Muscle layer of colon (tissue), 2 donors: ENCODE data around the gene TSPAN9.

Source experiments
- H3K27ac ChIP-seq: one replicate; pipeline ENCODE4 v1.7.0; 2013; ENCODE audit warnings: low read depth, mild to moderate bottlenecking, low read length, moderate library complexity
- H3K27me3 ChIP-seq, 2 donors: one replicate each; pipeline ENCODE4 v1.7.0; 2013; ENCODE audit warnings: low read length in 2 of 2, mild to moderate bottlenecking in 2 of 2; ENCODE audit not compliant: insufficient read depth in 2 of 2, control insufficient read depth in 1 of 2
- H3K36me3 ChIP-seq: one replicate; pipeline ENCODE4 v1.7.0; 2013; ENCODE audit warnings: mild to moderate bottlenecking, low read length; ENCODE audit not compliant: insufficient read depth
- H3K4me1 ChIP-seq: one replicate; pipeline ENCODE4 v1.7.0; 2013; ENCODE audit warnings: mild to moderate bottlenecking, low read length; ENCODE audit not compliant: insufficient read depth
- H3K4me3 ChIP-seq, 2 donors: one replicate each; pipeline ENCODE4 v1.7.0; 2013; ENCODE audit warnings: low read length in 2 of 2, low read depth in 1 of 2, mild to moderate bottlenecking in 1 of 2, moderate library complexity in 1 of 2
- H3K9ac ChIP-seq: one replicate; pipeline ENCODE4 v1.7.0; 2013; ENCODE audit warnings: low read length
- H3K9me3 ChIP-seq: one replicate; pipeline ENCODE4 v1.7.0; 2013; ENCODE audit warnings: mild to moderate bottlenecking, low read length
- donor health status: abdominal sarcoma.
- donor health status: Adenocarcinoma of cecum.

The TSPAN9 gene

DNA sequence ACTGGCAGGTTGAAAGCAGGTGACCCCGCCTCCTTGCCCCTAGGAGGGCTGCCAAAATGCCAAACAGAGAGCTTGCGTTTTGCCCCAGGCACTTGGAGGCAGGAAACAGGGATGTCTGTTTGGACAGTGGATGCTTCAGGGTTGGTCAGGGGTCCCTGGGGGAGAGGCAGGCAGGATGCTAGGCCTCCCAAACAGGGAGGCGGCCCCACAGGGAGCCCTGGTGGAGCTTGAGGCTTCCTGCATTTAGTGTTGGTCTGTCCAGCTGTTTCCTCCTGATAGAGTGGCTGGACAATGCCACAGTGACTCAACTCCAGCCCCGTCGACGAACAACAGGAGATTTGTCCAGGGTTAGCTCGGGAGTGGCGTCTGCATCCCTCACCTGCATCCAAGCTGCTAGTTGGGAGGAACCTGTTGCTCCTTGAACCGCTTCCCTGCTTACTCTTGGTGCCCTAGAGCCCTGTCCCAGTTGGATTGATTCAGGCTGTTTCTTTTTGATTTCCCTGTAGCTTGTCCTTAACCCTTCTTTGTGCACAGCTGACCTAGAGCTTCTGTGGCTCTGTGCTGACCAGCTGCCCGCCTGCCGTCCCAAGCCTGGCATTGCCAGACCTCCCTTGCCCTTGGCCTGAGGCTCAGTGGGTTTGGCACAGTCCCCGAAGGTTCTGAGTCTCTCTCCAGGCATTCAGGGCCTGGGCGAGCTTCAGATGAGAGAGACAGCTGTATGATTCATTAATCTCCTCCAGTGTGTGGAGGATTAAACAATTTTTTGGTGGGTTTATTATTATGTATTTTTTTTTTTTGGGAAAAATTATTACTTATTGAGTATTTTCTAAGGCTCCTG lies 45.9 kb downstream of the TSPAN9 start:
- Histone ChIP-seq H3K4me1 (peaks cover 14% of the 10 kb centered on the region), H3K9ac (no peak overlapping the region), H3K27ac (no peak overlapping the region), H3K9me3 (no peaks in the 10 kb centered on the region), H3K36me3 (no peaks in the 10 kb centered on the region), H3K4me3 (no peak overlapping the region), H3K27me3 (no peaks in the 10 kb centered on the region)

DNA sequence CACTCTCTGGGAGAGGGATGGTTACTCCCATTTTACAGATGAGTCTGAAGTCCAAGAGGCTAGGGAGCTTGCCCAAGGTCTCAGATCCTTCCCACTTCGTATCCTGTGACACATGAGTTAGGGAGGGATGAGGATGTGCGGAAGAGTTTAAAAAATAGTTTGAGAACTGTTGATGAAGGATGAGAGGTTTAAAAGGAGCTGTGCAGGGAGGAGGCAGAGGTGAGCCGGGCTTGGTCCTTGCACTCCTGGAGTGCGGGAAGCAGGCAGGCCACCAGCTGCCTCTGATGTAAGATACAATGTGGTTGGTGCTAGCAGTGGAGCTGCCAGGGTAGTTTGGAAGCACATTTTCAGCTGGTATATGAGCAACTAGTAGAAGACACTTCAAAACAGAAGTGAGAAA lies 46.5 kb downstream of the TSPAN9 start:
- Histone ChIP-seq H3K9me3 (no peaks in the 10 kb centered on the region), H3K27me3 (no peaks in the 10 kb centered on the region), H3K4me3 (no peak overlapping the region), H3K4me1 (peaks cover 13% of the 10 kb centered on the region), H3K9ac (no peak overlapping the region), H3K36me3 (no peaks in the 10 kb centered on the region), H3K27ac (no peak overlapping the region)

DNA sequence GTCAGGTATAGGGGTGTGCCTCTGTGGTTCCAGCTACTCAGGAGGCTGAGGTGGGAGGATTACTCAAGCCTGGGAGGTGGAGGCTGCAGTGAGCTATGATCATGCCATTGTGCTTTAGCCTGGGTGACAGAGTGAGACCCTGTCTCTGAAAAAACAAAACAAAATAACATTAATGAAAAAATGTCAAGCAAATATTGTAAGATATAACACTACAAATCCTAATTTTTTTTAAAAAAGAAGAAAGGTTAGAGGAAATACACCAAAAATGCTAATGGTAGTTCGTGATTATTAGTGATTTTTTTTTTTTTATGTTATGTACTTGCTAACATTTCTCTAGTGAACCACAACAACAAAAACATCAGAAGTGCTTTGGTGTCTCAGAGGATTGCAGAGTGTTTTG lies 47.7 kb downstream of the TSPAN9 start:
- peaks cover under 1% of the 10 kb centered on the region for H3K4me1 ChIP-seq
- H3K9ac ChIP-seq, result no peak overlapping the region
- no peaks in the 10 kb centered on the region for H3K36me3 ChIP-seq
- H3K9me3 ChIP-seq, result no peaks in the 10 kb centered on the region
- H3K27me3 ChIP-seq, result no peaks in the 10 kb centered on the region
- no peak overlapping the region for H3K27ac ChIP-seq
- no peak overlapping the region for H3K4me3 ChIP-seq

DNA sequence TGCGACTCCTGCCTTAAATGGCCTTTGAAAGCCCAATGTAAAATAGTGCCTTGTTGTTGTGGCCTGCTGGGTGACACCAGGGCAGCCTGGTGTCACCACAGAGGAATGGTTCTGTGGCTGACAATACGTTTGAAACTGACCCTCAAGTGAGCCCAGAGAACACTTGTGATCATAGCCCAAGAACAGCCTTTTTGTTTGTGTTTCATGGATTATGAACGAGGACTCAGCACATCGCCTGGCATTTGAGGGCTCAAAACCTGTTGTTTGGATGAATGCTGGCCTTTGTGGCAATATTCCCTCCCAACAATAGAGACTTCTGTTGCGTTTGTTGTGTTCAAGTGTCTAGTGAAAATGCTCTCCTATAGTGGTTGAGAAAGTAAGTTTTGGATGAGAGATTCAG lies 48.5 kb downstream of the TSPAN9 start:
- Histone ChIP-seq H3K9ac (no peak overlapping the region), H3K36me3 (no peaks in the 10 kb centered on the region), H3K27me3 (no peaks in the 10 kb centered on the region), H3K4me1 (no peaks in the 10 kb centered on the region), H3K27ac (no peak overlapping the region), H3K9me3 (no peaks in the 10 kb centered on the region), H3K4me3 (no peak overlapping the region)

DNA sequence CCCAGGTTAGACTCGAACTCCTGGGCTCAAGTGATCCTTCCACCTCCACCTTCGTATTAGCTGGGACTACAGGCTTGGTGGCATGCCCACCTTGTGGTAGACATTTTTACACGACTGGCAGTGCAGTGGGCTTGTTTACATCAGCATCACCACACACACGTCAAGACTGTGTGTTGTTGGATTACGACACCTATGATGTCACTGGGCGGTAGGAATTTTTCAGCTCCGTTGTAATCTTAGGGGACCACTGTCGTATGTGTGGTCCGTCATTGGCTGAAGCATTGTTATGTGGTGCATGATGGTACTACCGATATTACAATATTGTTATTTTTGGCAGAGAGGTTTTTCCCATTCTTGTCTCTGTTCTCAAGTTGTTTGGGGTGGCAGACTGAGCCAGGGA lies 50.7 kb downstream of the TSPAN9 start:
- no peaks in the 10 kb centered on the region for H3K9me3 ChIP-seq
- H3K9ac ChIP-seq, result no peak overlapping the region
- no peaks in the 10 kb centered on the region for H3K36me3 ChIP-seq
- no peaks in the 10 kb centered on the region for H3K27me3 ChIP-seq
- H3K4me1 ChIP-seq, result peaks cover 6% of the 10 kb centered on the region
- H3K27ac ChIP-seq, result no peak overlapping the region
- no peak overlapping the region for H3K4me3 ChIP-seq

DNA sequence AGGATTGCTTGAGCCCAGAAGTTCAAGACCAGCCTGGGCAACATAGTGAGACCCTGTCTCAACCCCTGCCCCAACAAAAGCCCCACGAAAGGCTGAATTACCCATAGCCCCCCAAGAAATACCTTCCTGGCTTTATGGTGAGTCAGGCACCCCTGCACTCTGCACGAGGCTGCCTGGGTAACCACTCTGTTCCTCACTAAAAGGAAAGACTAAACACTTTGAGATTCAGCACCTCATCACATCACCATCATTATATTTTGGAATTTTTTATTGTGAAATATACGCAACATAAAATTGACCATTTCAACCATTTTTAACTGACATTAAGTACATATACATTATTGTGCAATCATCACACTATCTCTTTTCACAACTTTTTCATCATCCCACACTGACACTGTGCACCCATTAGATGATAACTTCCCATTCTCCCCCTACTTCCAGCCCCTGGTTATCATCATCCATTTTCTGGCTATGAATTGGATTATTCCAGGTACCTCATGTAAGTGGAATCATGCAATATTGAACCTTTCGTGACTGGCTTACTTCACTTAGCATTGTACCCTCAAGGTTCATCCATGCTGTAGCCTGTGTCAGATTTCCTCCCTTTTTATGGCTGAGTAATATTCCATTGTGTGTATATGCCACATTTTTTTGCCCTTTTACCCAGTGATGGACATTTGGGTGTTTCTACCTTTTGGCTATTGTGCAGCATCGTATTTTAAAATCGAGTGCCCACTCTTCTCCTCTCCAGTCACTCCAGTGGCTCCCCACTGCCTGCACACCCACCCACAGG lies 51.5 kb downstream of the TSPAN9 start:
- H3K9me3 ChIP-seq, result no peaks in the 10 kb centered on the region
- no peak overlapping the region for H3K9ac ChIP-seq
- H3K27ac ChIP-seq, result no peak overlapping the region
- no peak overlapping the region for H3K4me3 ChIP-seq
- no peaks in the 10 kb centered on the region for H3K27me3 ChIP-seq
- no peaks in the 10 kb centered on the region for H3K36me3 ChIP-seq
- H3K4me1 ChIP-seq, result peaks cover 13% of the 10 kb centered on the region

DNA sequence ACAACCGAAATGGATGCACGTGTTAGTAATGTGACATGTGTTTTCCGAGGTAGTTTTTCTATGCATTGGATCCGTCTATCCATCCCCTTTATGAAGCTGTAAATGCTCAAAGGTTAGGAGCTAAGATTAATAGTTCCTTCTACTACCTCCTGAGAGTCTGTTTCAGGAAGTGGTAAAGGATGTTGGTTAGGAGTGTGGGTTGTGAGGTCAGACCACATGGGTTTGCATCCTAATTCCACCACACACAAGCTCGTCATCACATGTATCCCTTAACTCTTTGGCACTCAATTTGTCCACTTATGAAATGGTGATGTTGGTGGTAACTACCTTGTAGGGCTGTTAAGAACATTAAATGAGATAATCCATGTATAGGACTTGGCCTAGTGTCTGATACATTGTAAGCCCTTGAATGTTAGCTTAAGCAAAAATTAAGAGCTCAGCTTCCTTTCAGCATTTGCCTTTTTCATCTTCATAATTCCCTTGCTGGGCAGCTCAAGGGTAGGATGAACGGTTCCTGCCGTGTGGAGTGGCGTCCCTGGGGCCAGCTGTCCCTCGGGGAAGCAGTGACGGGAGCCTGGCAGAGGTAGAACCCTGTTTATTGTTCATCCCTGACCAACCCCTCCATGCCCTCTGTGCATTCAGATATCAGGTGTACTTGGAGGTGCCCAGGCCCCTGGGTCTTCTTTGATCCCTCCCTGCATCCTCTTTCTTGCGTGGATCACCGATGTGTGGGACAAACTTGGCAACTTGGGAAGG lies 52.3 kb downstream of the TSPAN9 start:
- H3K9me3 ChIP-seq, result no peaks in the 10 kb centered on the region
- H3K9ac ChIP-seq, result no peak overlapping the region
- H3K27ac ChIP-seq, result no peak overlapping the region
- peaks cover 13% of the 10 kb centered on the region for H3K4me1 ChIP-seq
- H3K27me3 ChIP-seq, result no peaks in the 10 kb centered on the region
- H3K36me3 ChIP-seq, result no peaks in the 10 kb centered on the region
- H3K4me3 ChIP-seq, result no peak overlapping the region

DNA sequence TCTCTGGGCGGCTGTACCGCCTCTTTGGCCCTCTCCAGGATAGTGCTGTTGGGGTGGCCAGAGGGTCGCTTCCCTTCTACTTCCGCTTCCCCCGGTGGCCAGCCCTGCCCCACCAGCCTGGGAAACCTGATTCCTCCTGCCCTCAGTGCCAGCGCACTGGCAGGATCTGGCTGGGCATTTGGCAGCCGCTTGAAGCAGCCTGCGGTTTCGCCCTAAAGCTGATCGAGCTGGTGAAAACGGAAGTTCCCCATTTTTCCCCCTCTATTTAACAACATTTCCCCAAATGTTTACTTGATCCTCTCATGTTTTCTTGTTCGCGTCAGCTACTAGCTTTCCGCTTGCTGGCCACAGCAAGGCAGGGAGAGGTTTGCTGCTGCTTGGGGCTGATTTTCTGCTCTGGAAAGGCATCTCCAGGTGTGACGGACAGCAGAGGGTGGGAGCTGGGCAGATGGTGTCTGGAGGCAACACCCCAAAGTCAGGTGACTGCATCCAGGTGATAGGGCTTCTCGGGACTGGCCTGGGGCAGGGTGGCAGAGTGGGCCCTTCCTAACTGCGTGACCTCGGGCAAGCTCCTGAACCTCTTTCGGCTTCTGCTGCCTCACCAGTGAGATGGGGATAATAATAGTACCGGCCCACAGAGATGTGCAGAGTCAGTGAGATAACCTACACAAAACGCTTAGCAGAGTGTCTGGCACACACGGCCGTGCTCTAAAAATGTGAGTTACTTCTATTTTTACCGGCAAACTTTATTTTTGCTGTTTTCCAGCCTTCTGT lies 53.1 kb downstream of the TSPAN9 start:
- Histone ChIP-seq H3K27ac (no peak overlapping the region), H3K27me3 (no peaks in the 10 kb centered on the region), H3K9ac (no peak overlapping the region), H3K4me3 (no peak overlapping the region), H3K9me3 (no peaks in the 10 kb centered on the region), H3K36me3 (no peaks in the 10 kb centered on the region), H3K4me1 (peaks cover 13% of the 10 kb centered on the region)

DNA sequence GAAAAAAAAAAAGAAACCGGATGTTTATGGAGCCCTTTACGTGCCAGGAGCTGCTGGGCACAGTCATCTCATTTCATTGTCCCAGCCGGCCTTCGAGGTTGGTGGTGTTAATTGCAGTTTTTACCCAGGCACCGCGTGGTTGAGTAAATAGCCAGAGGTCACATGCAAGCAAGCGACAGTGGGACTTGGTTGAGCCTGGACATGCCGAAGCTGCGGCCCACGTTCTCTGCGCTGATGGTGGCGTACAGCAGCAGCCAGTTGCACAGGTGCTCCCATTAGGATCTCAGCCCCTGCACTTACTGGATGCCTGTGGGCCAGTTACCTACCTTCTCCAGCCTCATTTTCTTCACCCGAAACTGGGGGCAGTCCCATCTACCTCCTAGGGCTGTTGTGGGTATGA lies 54.0 kb downstream of the TSPAN9 start:
- Histone ChIP-seq H3K4me3 (no peak overlapping the region), H3K27me3 (no peaks in the 10 kb centered on the region), H3K4me1 (peaks cover 13% of the 10 kb centered on the region), H3K36me3 (no peaks in the 10 kb centered on the region), H3K9me3 (no peaks in the 10 kb centered on the region), H3K27ac (no peak overlapping the region), H3K9ac (no peak overlapping the region)

DNA sequence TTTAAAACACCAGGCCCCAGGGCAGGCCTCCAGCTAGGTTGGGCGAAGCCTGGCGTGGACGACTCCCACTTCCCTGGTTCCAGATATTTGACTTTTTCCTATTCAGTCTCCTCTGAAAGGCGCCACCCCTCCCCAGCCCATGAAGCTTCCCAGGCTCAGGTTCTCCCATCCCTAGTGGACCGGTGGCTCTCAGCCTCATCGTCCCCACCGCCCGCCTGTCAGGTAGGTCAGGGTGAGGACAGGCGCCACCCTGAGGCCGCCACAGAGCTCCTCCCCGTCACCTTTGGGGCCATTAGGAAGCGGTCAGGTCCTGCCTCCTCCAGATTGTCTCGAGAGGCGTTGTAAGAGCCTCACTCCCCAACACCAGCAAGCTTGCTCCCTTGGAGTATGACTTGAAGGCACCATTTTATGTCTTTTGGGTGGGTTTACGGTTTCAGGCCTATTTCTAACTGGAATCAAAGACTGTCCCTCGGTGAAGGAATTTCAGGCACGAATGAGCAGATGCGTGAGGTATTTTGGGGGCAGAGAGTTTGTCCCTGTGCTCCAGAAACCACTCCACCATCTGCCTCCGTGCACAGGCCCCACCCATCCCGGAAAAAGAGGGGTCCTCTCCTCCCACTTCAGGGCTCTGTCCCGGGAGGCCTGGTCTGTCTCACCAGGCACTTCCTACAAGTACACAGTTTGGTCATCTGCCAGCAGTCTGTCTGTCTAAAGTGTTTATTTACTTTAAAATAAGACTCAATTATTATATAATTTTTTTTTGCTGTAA lies 55.6 kb downstream of the TSPAN9 start:
- Histone ChIP-seq H3K9ac (no peak overlapping the region), H3K27me3 (no peaks in the 10 kb centered on the region), H3K9me3 (no peaks in the 10 kb centered on the region), H3K27ac (no peak overlapping the region), H3K4me3 (no peak overlapping the region), H3K4me1 (peaks cover 13% of the 10 kb centered on the region), H3K36me3 (no peaks in the 10 kb centered on the region)
